Naive thymus-derived CD4-positive, alpha-beta T cell (primary cell): ENCODE results near the gene PCDHGA9. TPM values are rescaled to one million over a fixed set of nuclear protein-coding genes. Genes with fewer than 3 reads are reported as not detected.

ENCODE experiments used
- ATAC-seq: fragments of 150-1000 bp; cut with Tn5 transposase; 2 replicates; pipeline ENCODE4 v1.10.0; 2021; ENCODE audit warnings: mild to moderate bottlenecking, moderate library complexity
- CTCF ChIA-PET: fragments of 350-600 bp; sonication (Branson Sonifier 250); formaldehyde crosslinking; loops from one replicate; lab custom pipeline; 2021; ENCODE audit warnings: antibody characterized with exemption; lab: Charles Lee
- POLR2A ChIA-PET: fragments of 350-600 bp; sonication (Branson Sonifier 250); formaldehyde crosslinking; loops from one replicate; lab custom pipeline; 2021; ENCODE audit warnings: antibody characterized with exemption, inconsistent platforms; lab: Charles Lee
- DNase-seq, 9 donors: peaks; one replicate each; pipeline versions ENCODE4 v3.0.0 to v3.0.0-alpha.2; 2020 to 2022; ENCODE audit warnings: mixed read lengths in 1 of 9
- H3K27ac ChIP-seq: one replicate; pipeline ENCODE4 v1.7.0; 2013; ENCODE audit warnings: mild to moderate bottlenecking, low read depth, low read length, moderate library complexity
- H3K27me3 ChIP-seq, 2 donors: one replicate each; pipeline ENCODE4 v1.7.0; 2013; ENCODE audit warnings: low read length in 2 of 2, mild to moderate bottlenecking in 2 of 2, moderate library complexity in 2 of 2; ENCODE audit not compliant: control insufficient read depth in 2 of 2, insufficient read depth in 2 of 2
- H3K36me3 ChIP-seq, 3 experiments: 1 replicate in 2 of 3; 2 replicates in 1 of 3; pipeline ENCODE4 v1.7.0; 2013; ENCODE audit warnings: low read length in 3 of 3, mild to moderate bottlenecking in 3 of 3, moderate library complexity in 1 of 3; ENCODE audit not compliant: insufficient read depth in 3 of 3, control insufficient read depth in 2 of 3
- H3K4me1 ChIP-seq, 2 donors: one replicate each; pipeline ENCODE4 v1.7.0; 2013; ENCODE audit warnings: low read length in 2 of 2, mild to moderate bottlenecking in 2 of 2, moderate library complexity in 1 of 2; ENCODE audit not compliant: control insufficient read depth in 2 of 2, insufficient read depth in 2 of 2
- H3K4me3 ChIP-seq: 2 replicates; pipeline ENCODE4 v1.7.0; 2013; ENCODE audit warnings: mild to moderate bottlenecking, low read length
- H3K9me3 ChIP-seq, 3 experiments: 1 replicate in 2 of 3; 2 replicates in 1 of 3; pipeline ENCODE4 v1.7.0; 2013; ENCODE audit warnings: low read length in 3 of 3; ENCODE audit not compliant: control insufficient read depth in 2 of 3
- H3K27ac Mint-ChIP-seq, 9 donors: one replicate each; pipeline ENCODE4 v1.8.0; 2020 to 2022; ENCODE audit warnings: mixed read lengths in 9 of 9, mild to moderate bottlenecking in 8 of 9, moderate library complexity in 5 of 9, inconsistent platforms in 2 of 9
- H3K27me3 Mint-ChIP-seq, 5 donors: one replicate each; pipeline ENCODE4 v1.8.0; 2021 to 2022; ENCODE audit warnings: mixed read lengths in 5 of 5, mild to moderate bottlenecking in 1 of 5
- H3K36me3 Mint-ChIP-seq, 5 donors: one replicate each; pipeline ENCODE4 v1.8.0; 2020 to 2022; ENCODE audit warnings: mixed read lengths in 5 of 5, mild to moderate bottlenecking in 3 of 5, inconsistent platforms in 1 of 5
- H3K4me1 Mint-ChIP-seq, 7 donors: one replicate each; pipeline ENCODE4 v1.8.0; 2020 to 2022; ENCODE audit warnings: mixed read lengths in 7 of 7, mild to moderate bottlenecking in 3 of 7, inconsistent platforms in 1 of 7
- H3K4me3 Mint-ChIP-seq, 10 donors: one replicate each; pipeline ENCODE4 v1.8.0; 2020 to 2022; ENCODE audit warnings: mild to moderate bottlenecking in 10 of 10, mixed read lengths in 10 of 10, moderate library complexity in 6 of 10, inconsistent platforms in 2 of 10
- H3K9me3 Mint-ChIP-seq, 11 donors: one replicate each; pipeline ENCODE4 v1.8.0; 2020 to 2022; ENCODE audit warnings: mixed read lengths in 11 of 11, mild to moderate bottlenecking in 4 of 11, inconsistent platforms in 1 of 11, moderate library complexity in 1 of 11
- intact Hi-C, 2 donors: fragments of 100-400 bp; cut with micrococcal nuclease; formaldehyde crosslinking; loops; one replicate each; pipeline ENCODE4 v1.15.1; 2023
- polyA plus RNA-seq, 2 donors: library from polyadenylated mRNA; unstranded; fragments of 300-500 nt; fragmentation: Illumina TruSeq; gene quantifications; one replicate each; pipeline ENCODE4 v1.2.3, GENCODE V29; 2021
- total RNA-seq, 6 experiments: library from RNA in 5 of 6; stranded (reverse) in 5 of 6; gene quantifications; 1 replicate in 5 of 6; 2 replicates in 1 of 6; pipeline ENCODE4 v1.2.3 and lab custom pipeline; 2021 to 2026

The PCDHGA9 gene
- total and polyA plus RNA-seq, 7 experiments from 2014 or later, result 0.16 to 0.41 (median 0.22) TPM; not detected in 3

- Mint-ChIP-seq H3K4me1 (peaks cover 0 to 2% (median 0%) of the 10 kb centered on the region in 7 donors), H3K9me3 (peaks cover 0 to 48% (median 25%) of the 10 kb centered on the region in 11 donors), H3K27me3 (peaks cover 8 to 62% (median 48%) of the 10 kb centered on the region in 5 donors), H3K36me3 (peaks cover 0 to 10% (median 3%) of the 10 kb centered on the region in 5 donors), H3K27ac (no peak overlapping the region), H3K4me3 (no peak overlapping the region)
- Histone ChIP-seq H3K4me1 (no peaks in the 10 kb centered on the region), H3K9me3 (peaks cover 0 to 12% (median 0%) of the 10 kb centered on the region in 3 experiments), H3K27me3 (peaks cover 0 to 11% of the 10 kb centered on the region in 2 donors), H3K36me3 (no peaks in the 10 kb centered on the region), H3K27ac (no peak overlapping the region), H3K4me3 (no peak overlapping the region)
- POLR2A ChIA-PET, result no interaction called here
- CTCF ChIA-PET, result no interaction called here
- intact Hi-C loops, result no loop called here
- DNase-seq (no peak), ATAC-seq (no peak)
Observed at GRCh38 chr5:141437221-141437620, 34.6 kb downstream of the PCDHGA9 start.

- Histone ChIP-seq H3K9me3 (peaks cover 0 to 4% (median 0%) of the 10 kb centered on the region in 3 experiments), H3K36me3 (no peaks in the 10 kb centered on the region), H3K4me1 (no peaks in the 10 kb centered on the region), H3K27ac (no peak overlapping the region), H3K4me3 (no peak overlapping the region), H3K27me3 (peaks cover 0 to 11% of the 10 kb centered on the region in 2 donors)
- Mint-ChIP-seq H3K4me1 (no peaks in the 10 kb centered on the region), H3K27ac (no peak overlapping the region), H3K4me3 (no peak overlapping the region), H3K9me3 (peaks cover 0 to 36% (median 9%) of the 10 kb centered on the region in 11 donors), H3K27me3 (peaks cover 2 to 50% (median 38%) of the 10 kb centered on the region in 5 donors), H3K36me3 (no peaks in the 10 kb centered on the region)
- ATAC-seq (no peak), DNase-seq (no peak)
- ChIA-PET CTCF (no interaction called here), POLR2A (no interaction called here)
- intact Hi-C loops, result no loop called here
Observed at GRCh38 chr5:141439411-141440141, 37.0 kb downstream of the PCDHGA9 start.

- Histone ChIP-seq H3K27ac (no peak overlapping the region), H3K4me1 (no peaks in the 10 kb centered on the region), H3K9me3 (peaks cover 0 to 4% (median 0%) of the 10 kb centered on the region in 3 experiments), H3K36me3 (no peaks in the 10 kb centered on the region), H3K27me3 (peaks cover 0 to 7% of the 10 kb centered on the region in 2 donors), H3K4me3 (no peak overlapping the region)
- Mint-ChIP-seq H3K36me3 (no peaks in the 10 kb centered on the region), H3K4me1 (no peaks in the 10 kb centered on the region), H3K27me3 (peaks cover under 1 to 48% (median 34%) of the 10 kb centered on the region in 5 donors), H3K27ac (no peak overlapping the region), H3K9me3 (peaks cover 0 to 29% (median 9%) of the 10 kb centered on the region in 11 donors), H3K4me3 (no peak overlapping the region)
- ChIA-PET POLR2A (no interaction called here), CTCF (no interaction called here)
- no peak for DNase-seq
- intact Hi-C loops, result no loop called here
- ATAC-seq, result no peak
Observed at GRCh38 chr5:141440341-141440740, 37.8 kb downstream of the PCDHGA9 start.

- H3K27me3 Mint-ChIP-seq, result peaks cover 0 to 43% (median 33%) of the 10 kb centered on the region in 5 donors
- H3K4me3 ChIP-seq, result no peak overlapping the region
- intact Hi-C loops, result no loop called here
- POLR2A ChIA-PET, result no interaction called here
- H3K4me1 Mint-ChIP-seq, result no peaks in the 10 kb centered on the region
- no peaks in the 10 kb centered on the region for H3K36me3 ChIP-seq
- no peaks in the 10 kb centered on the region for H3K4me1 ChIP-seq
- DNase-seq (no peak), ATAC-seq (no peak)
- peaks cover 0 to 24% (median 7%) of the 10 kb centered on the region in 11 donors for H3K9me3 Mint-ChIP-seq
- CTCF ChIA-PET, result no interaction called here
- H3K27ac ChIP-seq, result no peak overlapping the region
- no peak overlapping the region for H3K4me3 Mint-ChIP-seq
- H3K27me3 ChIP-seq, result peaks cover 0 to 6% of the 10 kb centered on the region in 2 donors
- H3K27ac Mint-ChIP-seq, result no peak overlapping the region
- H3K36me3 Mint-ChIP-seq, result no peaks in the 10 kb centered on the region
- peaks cover 0 to 4% (median 0%) of the 10 kb centered on the region in 3 experiments for H3K9me3 ChIP-seq
Observed at GRCh38 chr5:141441571-141442170, 39.1 kb downstream of the PCDHGA9 start.

Other genes starting within 250 kb of the PCDHGA9 start
Only the 30 nearest of the 37 such genes appear.
- gene PCDHB9, start 215.6 kb upstream of the PCDHGA9 start, total RNA-seq, result 1 to 10 TPM in 1 of 5 experiments, not detected in 4; 1.2 TPM
- not detected for gene PCDHB9, start 215.6 kb upstream of the PCDHGA9 start, polyA plus RNA-seq
- gene PCDHB10, start 210.4 kb upstream of the PCDHGA9 start, total RNA-seq, result under 1 TPM in 1 of 5 experiments, not detected in 4; 0.12 TPM
- not detected for gene PCDHB10, start 210.4 kb upstream of the PCDHGA9 start, polyA plus RNA-seq
- gene PCDHB11, start 203.2 kb upstream of the PCDHGA9 start, total RNA-seq, result not detected
- not detected for gene PCDHB11, start 203.2 kb upstream of the PCDHGA9 start, polyA plus RNA-seq
- not detected for gene PCDHB12, start 194.1 kb upstream of the PCDHGA9 start, total RNA-seq
- gene PCDHB12, start 194.1 kb upstream of the PCDHGA9 start, polyA plus RNA-seq, result not detected
- under 1 TPM in 1 of 5 experiments, not detected in 4; 0.08 TPM for gene PCDHB13, start 188.9 kb upstream of the PCDHGA9 start, total RNA-seq
- not detected for gene PCDHB13, start 188.9 kb upstream of the PCDHGA9 start, polyA plus RNA-seq
- gene PCDHB14, start 179.4 kb upstream of the PCDHGA9 start, total RNA-seq, result not detected
- gene PCDHB14, start 179.4 kb upstream of the PCDHGA9 start, polyA plus RNA-seq, result not detected
- under 1 TPM in 1 of 5 experiments, not detected in 4; 0.24 TPM for gene PCDHB15, start 157.4 kb upstream of the PCDHGA9 start, total RNA-seq
- not detected for gene PCDHB15, start 157.4 kb upstream of the PCDHGA9 start, polyA plus RNA-seq
- 1 to 10 TPM in 1 of 5 experiments, under 1 TPM in 4; 0.27 to 1.1 (median 0.41) TPM for gene SLC25A2, start 98.7 kb upstream of the PCDHGA9 start, total RNA-seq
- gene SLC25A2, start 98.7 kb upstream of the PCDHGA9 start, polyA plus RNA-seq, result under 1 TPM in 1 of 2 donors, not detected in 1; 0.34 TPM
- gene TAF7, start 82.0 kb upstream of the PCDHGA9 start, total RNA-seq, result 100 to 1,000 TPM in 2 of 5 experiments, 10 to 100 TPM in 3; 64.5 to 115 (median 84.9) TPM
- 100 to 1,000 TPM; 240 to 242 TPM for gene TAF7, start 82.0 kb upstream of the PCDHGA9 start, polyA plus RNA-seq
- gene PCDHGA1, start 72.3 kb upstream of the PCDHGA9 start, total RNA-seq, result under 1 TPM; 0.08 to 0.54 (median 0.17) TPM
- not detected for gene PCDHGA1, start 72.3 kb upstream of the PCDHGA9 start, polyA plus RNA-seq
- gene PCDHGA2, start 64.0 kb upstream of the PCDHGA9 start, total RNA-seq, result under 1 TPM in 4 of 5 experiments, not detected in 1; 0.10 to 0.15 (median 0.11) TPM
- gene PCDHGA2, start 64.0 kb upstream of the PCDHGA9 start, polyA plus RNA-seq, result not detected
- under 1 TPM in 1 of 5 experiments, not detected in 4; 0.24 TPM for gene PCDHGA3, start 58.9 kb upstream of the PCDHGA9 start, total RNA-seq
- not detected for gene PCDHGA3, start 58.9 kb upstream of the PCDHGA9 start, polyA plus RNA-seq
- under 1 TPM in 1 of 5 experiments, not detected in 4; 0.24 TPM for gene PCDHGB1, start 52.7 kb upstream of the PCDHGA9 start, total RNA-seq
- gene PCDHGB1, start 52.7 kb upstream of the PCDHGA9 start, polyA plus RNA-seq, result not detected
- under 1 TPM in 4 of 5 experiments, not detected in 1; 0.11 to 0.63 (median 0.18) TPM for gene PCDHGA4, start 47.8 kb upstream of the PCDHGA9 start, total RNA-seq
- under 1 TPM in 1 of 2 donors, not detected in 1; 0.20 TPM for gene PCDHGA4, start 47.8 kb upstream of the PCDHGA9 start, polyA plus RNA-seq
- 1 to 10 TPM in 1 of 5 experiments, under 1 TPM in 3, not detected in 1; 0.24 to 1.3 (median 0.36) TPM for gene PCDHGB2, start 42.8 kb upstream of the PCDHGA9 start, total RNA-seq
- not detected for gene PCDHGB2, start 42.8 kb upstream of the PCDHGA9 start, polyA plus RNA-seq
- gene PCDHGA5, start 38.6 kb upstream of the PCDHGA9 start, total RNA-seq, result under 1 TPM; 0.11 to 0.34 (median 0.24) TPM
- gene PCDHGA5, start 38.6 kb upstream of the PCDHGA9 start, polyA plus RNA-seq, result not detected
- under 1 TPM; 0.24 to 0.59 (median 0.43) TPM for gene PCDHGB3, start 32.5 kb upstream of the PCDHGA9 start, total RNA-seq
- under 1 TPM in 1 of 2 donors, not detected in 1; 0.13 TPM for gene PCDHGB3, start 32.5 kb upstream of the PCDHGA9 start, polyA plus RNA-seq
- under 1 TPM; 0.24 to 0.70 (median 0.35) TPM for gene PCDHGA6, start 28.9 kb upstream of the PCDHGA9 start, total RNA-seq
- gene PCDHGA6, start 28.9 kb upstream of the PCDHGA9 start, polyA plus RNA-seq, result not detected
- under 1 TPM in 4 of 5 experiments, not detected in 1; 0.13 to 0.30 (median 0.19) TPM for gene PCDHGA7, start 20.0 kb upstream of the PCDHGA9 start, total RNA-seq
- gene PCDHGA7, start 20.0 kb upstream of the PCDHGA9 start, polyA plus RNA-seq, result not detected
- gene PCDHGB4, start 15.1 kb upstream of the PCDHGA9 start, total RNA-seq, result under 1 TPM in 4 of 5 experiments, not detected in 1; 0.08 to 0.27 (median 0.24) TPM
- gene PCDHGB4, start 15.1 kb upstream of the PCDHGA9 start, polyA plus RNA-seq, result not detected
- under 1 TPM; 0.08 to 0.17 (median 0.13) TPM for gene PCDHGA8, start 10.1 kb upstream of the PCDHGA9 start, total RNA-seq
- gene PCDHGA8, start 10.1 kb upstream of the PCDHGA9 start, polyA plus RNA-seq, result not detected
- gene PCDHGB5, start 4.8 kb upstream of the PCDHGA9 start, total RNA-seq, result under 1 TPM; 0.16 to 0.44 (median 0.42) TPM
- under 1 TPM; 0.09 to 0.49 TPM for gene PCDHGB5, start 4.8 kb upstream of the PCDHGA9 start, polyA plus RNA-seq
- under 1 TPM; 0.13 to 0.44 (median 0.19) TPM for gene PCDHGB6, start 5.2 kb downstream of the PCDHGA9 start, total RNA-seq
- under 1 TPM; 0.05 to 0.12 TPM for gene PCDHGB6, start 5.2 kb downstream of the PCDHGA9 start, polyA plus RNA-seq
- under 1 TPM; 0.11 to 0.39 (median 0.24) TPM for gene PCDHGA10, start 10.2 kb downstream of the PCDHGA9 start, total RNA-seq
- under 1 TPM; 0.04 to 0.12 TPM for gene PCDHGA10, start 10.2 kb downstream of the PCDHGA9 start, polyA plus RNA-seq
- gene PCDHGB7, start 14.9 kb downstream of the PCDHGA9 start, total RNA-seq, result under 1 TPM in 3 of 5 experiments, not detected in 2; 0.11 to 0.16 (median 0.13) TPM
- gene PCDHGB7, start 14.9 kb downstream of the PCDHGA9 start, polyA plus RNA-seq, result not detected
- under 1 TPM in 4 of 5 experiments, not detected in 1; 0.16 to 0.29 (median 0.21) TPM for gene PCDHGA11, start 18.3 kb downstream of the PCDHGA9 start, total RNA-seq
- gene PCDHGA11, start 18.3 kb downstream of the PCDHGA9 start, polyA plus RNA-seq, result not detected
- under 1 TPM in 1 of 5 experiments, not detected in 4; 0.32 TPM for gene PCDHGA12, start 27.7 kb downstream of the PCDHGA9 start, total RNA-seq
- gene PCDHGA12, start 27.7 kb downstream of the PCDHGA9 start, polyA plus RNA-seq, result not detected
- under 1 TPM; 0.15 to 0.76 (median 0.16) TPM for gene PCDHGC3, start 73.2 kb downstream of the PCDHGA9 start, total RNA-seq
- gene PCDHGC3, start 73.2 kb downstream of the PCDHGA9 start, polyA plus RNA-seq, result under 1 TPM in 1 of 2 donors, not detected in 1; 0.14 TPM
- under 1 TPM in 1 of 5 experiments, not detected in 4; 0.22 TPM for gene PCDHGC4, start 82.3 kb downstream of the PCDHGA9 start, total RNA-seq
- gene PCDHGC4, start 82.3 kb downstream of the PCDHGA9 start, polyA plus RNA-seq, result not detected
- gene PCDHGC5, start 86.3 kb downstream of the PCDHGA9 start, total RNA-seq, result under 1 TPM in 1 of 5 experiments, not detected in 4; 0.13 TPM
- gene PCDHGC5, start 86.3 kb downstream of the PCDHGA9 start, polyA plus RNA-seq, result not detected